Stimulated activated CD4-positive, alpha-beta T cell treated with anti-CD3 and anti-CD28 coated beads, Interleukin-15, amount 100 ng/mL, for 48 hours (primary cell): ENCODE results near the gene BLOC1S3.

Experiments
- DNase-seq, 2 donors: peaks; one replicate each; pipeline ENCODE4 v3.0.0-alpha.2; 2020; ENCODE audit warnings: low read depth in 2 of 2

BLOC1S3 gene

GRCh38 chr19:45146251-45146650 lies 32.3 kb upstream of the BLOC1S3 start:
- no peak for DNase-seq

- DNase-seq, result no peak
Measured at GRCh38 chr19:45146741-45147205, 31.8 kb upstream of the BLOC1S3 start.

GRCh38 chr19:45147835-45148676 lies 30.5 kb upstream of the BLOC1S3 start:
- DNase-seq, result no peak

DNA sequence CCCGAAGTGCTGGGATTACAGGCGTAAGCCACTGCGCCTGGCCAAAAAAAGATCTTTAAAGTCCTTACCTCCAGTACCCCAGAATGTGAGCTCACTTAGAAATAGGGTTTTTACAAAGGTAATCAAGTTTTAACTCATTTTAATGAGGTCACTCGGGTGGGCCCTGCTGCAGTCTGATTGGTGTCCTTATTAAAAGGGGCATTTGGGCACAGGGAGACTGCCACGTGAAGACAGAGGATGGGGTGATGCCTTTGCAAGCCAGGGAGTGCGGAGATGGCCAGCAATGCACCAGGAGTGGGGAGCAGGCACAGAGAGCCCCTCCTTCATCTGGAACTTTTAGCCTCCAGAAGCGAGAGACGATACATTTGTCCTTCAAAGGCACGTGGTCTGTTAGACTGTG lies 29.5 kb upstream of the BLOC1S3 start:
- DNase-seq, result no peak

DNA sequence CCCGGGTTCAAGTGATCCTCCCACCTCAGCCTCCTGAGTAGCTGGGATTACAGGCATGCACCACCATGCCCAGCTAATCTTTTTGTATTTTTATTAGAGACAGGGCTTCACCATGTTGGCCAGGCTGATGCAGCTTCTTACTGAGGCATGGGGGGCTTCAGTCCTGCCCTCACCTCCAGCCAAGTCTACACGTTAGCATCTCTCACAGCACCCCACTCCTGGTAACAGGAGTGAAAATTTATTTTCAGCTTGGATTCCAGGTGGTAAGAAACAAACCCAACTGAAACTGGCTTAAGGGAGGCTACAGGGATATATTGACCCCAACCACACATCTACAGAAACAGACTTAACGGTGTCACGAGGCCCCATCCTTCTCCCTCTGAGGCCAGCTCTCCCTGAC lies 28.4 kb upstream of the BLOC1S3 start:
- DNase-seq, result no peak

DNA sequence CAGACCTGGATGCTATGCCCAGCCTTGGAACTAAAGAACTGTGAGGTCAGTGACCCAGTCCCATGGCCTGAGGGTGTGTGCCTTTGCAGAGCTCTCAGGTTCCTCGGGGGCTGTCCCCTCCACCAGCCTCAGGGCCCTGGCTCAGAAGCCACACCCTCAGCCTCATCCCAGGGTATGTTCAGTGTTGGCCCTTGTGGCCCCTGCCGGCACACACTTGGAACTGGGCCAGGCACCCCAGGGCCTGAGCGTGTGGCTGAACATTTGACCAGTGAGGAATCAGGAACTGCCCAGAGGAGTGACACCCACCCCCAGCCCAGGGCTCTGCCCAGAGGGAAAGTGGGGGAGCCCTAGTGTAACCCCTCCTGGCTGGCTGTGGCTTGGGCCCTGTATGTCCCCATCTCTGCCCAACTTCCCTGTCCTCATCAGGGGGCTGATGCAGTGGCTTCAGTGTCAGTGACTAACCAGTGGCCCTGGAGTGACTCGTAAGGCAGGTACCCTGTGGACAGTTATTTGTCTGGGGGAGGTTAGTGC lies 27.8 kb upstream of the BLOC1S3 start:
- no peak for DNase-seq

- DNase-seq, result no peak
Measured at GRCh38 chr19:45151320-45151719, 27.3 kb upstream of the BLOC1S3 start.

- no peak for DNase-seq
Measured at GRCh38 chr19:45151821-45152503, 26.6 kb upstream of the BLOC1S3 start.

- peak in 1 of 2 donors; percentile 36 for DNase-seq
Measured at GRCh38 chr19:45152504-45153338, 25.9 kb upstream of the BLOC1S3 start.

DNA sequence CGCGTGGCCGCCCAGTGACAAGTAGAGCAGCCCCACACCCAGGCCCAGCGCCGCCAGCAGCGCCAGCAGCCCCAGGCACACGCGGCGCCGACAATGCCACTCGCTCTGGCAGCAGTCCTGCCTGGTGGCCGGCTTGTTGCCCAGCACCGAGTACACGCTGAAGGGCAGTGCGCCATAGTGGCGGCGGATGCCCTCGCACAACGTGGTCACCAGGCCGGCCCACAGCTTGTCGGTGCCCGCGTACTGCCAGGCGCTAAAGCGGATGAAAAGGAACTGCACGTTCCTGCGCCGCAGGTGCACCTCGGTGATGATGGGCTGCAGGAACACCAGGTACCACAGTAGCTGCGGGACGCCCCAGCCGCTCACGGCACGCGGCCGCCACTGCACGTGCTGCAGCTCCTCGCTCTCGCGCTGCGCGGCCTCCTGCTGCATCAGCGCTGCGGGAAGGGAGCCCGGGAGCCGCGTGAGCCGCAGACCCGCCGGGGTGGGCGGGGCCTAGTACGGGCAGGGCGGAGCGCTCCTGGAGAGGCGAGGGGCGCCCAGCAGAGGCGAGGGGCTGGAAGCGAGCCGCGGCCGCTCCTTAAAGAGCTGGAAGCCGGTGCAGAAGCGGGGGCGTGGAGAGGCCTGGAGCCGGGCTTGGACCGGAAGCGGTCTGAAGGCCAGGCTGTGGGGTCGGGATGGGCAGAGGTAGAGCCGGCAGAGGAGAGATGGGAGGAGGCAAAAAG lies 25.1 kb upstream of the BLOC1S3 start:
- DNase-seq, result peak in 1 of 2 donors; percentile 19

- DNase-seq, result no peak
Measured at GRCh38 chr19:45154064-45154827, 24.3 kb upstream of the BLOC1S3 start.

DNA sequence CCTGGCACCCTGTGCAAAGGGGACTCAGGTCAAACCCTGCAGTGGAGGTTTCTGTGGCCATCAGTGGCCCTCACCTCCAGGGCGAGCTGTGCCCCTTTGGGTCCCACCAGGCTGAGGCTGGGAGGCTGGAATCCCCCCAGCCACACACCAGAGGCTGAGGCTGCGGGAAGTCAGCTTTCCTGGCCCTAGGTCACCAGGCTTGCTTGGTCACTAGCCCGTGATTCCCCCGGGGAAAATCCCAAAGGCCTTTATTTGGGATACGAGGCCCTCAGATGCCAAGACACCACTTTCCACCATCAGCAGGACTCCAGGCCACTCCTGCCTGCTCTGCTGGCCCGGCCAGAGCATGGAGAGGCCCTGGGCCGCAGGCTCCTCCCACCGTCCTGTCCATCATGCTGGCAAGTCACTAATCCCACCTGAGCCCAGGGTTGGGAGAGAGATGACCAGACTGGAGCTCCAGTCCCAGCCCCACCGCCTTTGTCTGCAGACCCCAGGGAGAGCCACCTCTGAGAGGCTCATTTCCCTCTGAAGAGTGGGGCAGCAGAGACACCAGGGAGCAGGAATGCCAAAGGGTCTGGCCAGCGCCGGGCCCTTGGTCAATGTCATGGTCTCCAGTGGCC lies 22.5 kb upstream of the BLOC1S3 start:
- DNase-seq, result no peak

GRCh38 chr19:45156751-45157150 lies 21.8 kb upstream of the BLOC1S3 start:
- DNase-seq, result no peak

DNA sequence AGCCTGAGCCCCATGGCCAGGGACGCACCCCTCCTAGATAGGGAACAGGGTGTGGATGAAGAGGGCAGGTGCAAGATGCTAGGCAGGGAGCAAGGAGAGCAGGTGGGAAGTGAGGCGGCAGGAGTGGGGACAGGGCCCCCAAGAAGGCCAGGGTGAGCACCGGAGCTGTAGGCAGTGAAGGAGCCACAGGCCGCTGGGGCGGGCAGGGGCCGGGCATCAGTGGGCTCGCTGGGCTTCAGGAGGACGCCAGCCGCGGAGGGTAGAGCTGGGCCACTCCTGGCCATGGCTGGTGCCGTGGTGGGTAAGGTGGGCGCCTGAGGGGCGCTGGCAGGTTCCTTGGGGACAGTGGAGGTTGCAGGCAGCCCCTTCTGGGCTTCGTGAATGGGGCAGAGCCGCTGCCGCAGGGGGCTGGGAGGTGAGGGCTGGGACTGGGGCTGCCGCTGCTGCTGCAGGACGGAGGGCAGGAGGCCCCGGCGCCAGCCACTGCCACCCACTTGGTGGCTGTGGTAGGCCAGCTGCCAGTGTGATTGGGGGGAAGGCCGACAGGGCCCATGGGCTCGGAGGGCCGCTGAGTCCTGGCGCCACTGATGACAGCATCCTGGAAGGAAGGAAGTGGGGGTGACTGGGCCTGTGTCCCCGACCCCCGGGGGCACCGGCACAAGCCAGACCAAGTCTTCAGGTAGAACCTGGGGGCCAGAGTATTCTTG lies 19.9 kb upstream of the BLOC1S3 start:
- DNase-seq, result no peak

- DNase-seq, result no peak
Measured at GRCh38 chr19:45159210-45159970, 19.2 kb upstream of the BLOC1S3 start.

DNA sequence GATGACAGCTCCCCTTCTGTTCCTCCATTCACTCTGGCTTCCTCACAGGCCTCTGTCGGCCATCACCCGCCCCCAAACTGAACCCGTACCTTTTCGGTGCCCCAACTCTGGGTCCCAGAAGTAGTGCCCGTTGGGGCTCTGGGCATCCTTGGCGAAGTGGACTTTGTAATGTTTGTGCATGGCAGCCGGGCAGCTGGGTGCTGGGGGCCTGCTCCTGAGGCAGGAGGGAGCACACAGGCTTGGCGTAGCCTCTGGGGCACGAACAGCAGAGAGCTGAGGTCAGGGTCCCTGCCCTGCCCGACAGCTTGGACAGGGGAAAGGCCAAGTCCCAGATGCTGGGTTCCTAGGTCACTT lies 18.6 kb upstream of the BLOC1S3 start:
- no peak for DNase-seq

GRCh38 chr19:45160870-45161737 lies 17.5 kb upstream of the BLOC1S3 start, which contains the start of gene NKPD1:
Gene NKPD1 (minus strand): TSS chr19:45160982. CDS start chr19:45160150, 832 bp downstream.
- no peak for DNase-seq
